HEK293T (cell line): ENCODE results near the gene SCN7A.

Experiments
- ARNT ChIP-seq: fragments of 450-650 bp; IDR thresholded peaks from 2 replicates; pipeline ENCODE4 v1.6.1; 2017; ENCODE audit warnings: mild to moderate bottlenecking
- BHLHE40 ChIP-seq: fragments of 450-650 bp; IDR thresholded peaks from 2 replicates; pipeline ENCODE4 v1.6.1; 2016; ENCODE audit warnings: mild to moderate bottlenecking, moderate library complexity, borderline replicate concordance
- ELF4 ChIP-seq: fragments of 450-650 bp; IDR thresholded peaks from 2 replicates; pipeline ENCODE4 v1.6.1; 2017; ENCODE audit warnings: antibody characterized with exemption
- FOXA1 ChIP-seq: fragments of 450-650 bp; IDR thresholded peaks from 2 replicates; pipeline ENCODE4 v1.6.1; 2016; ENCODE audit warnings: mild to moderate bottlenecking
- FOXK2 ChIP-seq: fragments of 450-650 bp; IDR thresholded peaks from 2 replicates; pipeline ENCODE4 v1.6.1; 2016; ENCODE audit warnings: mild to moderate bottlenecking
- HDGF ChIP-seq: fragments of 450-650 bp; IDR thresholded peaks from 2 replicates; pipeline ENCODE4 v1.6.1; 2017; ENCODE audit warnings: antibody characterized with exemption, borderline replicate concordance
- LEF1 ChIP-seq: fragments of 450-650 bp; IDR thresholded peaks from 2 replicates; pipeline ENCODE4 v1.6.1; 2017; ENCODE audit warnings: mild to moderate bottlenecking, borderline replicate concordance
- NFRKB ChIP-seq: fragments of 450-650 bp; IDR thresholded peaks from 2 replicates; pipeline ENCODE4 v1.6.1; 2016; ENCODE audit warnings: mild to moderate bottlenecking, moderate library complexity
- SP1 ChIP-seq: fragments of 450-650 bp; IDR thresholded peaks from 2 replicates; pipeline ENCODE4 v1.6.1; 2017
- SUZ12 ChIP-seq: fragments of 450-650 bp; IDR thresholded peaks from 2 replicates; pipeline ENCODE4 v1.6.1; 2016; ENCODE audit warnings: mild to moderate bottlenecking
- TF ChIP-seq, protein P1 (sequence below): fragments of 450-650 bp; IDR thresholded peaks from 2 replicates; pipeline ENCODE4 v1.6.1; 2016

DNA sequence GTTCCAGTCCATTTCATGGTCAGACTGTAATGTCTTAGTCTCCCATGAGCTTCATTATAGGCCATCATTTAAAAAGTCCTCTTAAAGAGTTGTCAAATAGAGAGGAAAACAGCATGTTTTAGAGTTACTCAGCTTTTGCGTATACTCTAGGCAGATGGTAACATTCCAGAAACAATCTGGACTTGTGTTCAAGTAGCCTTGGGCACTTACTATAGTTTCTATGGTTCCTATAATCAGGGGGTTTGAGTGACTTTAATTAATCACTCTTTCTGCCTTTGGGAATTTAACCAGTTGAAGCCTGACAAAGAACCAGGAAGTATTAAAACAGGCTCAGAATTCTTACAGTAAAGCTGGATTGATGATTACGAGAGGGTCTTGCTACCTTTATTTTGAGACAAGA, 42.1 kb upstream of the SCN7A start:
- TF ChIP-seq FOXA1 (no peak), SUZ12 (no peak), ELF4 (no peak), SP1 (no peak), NFRKB (no peak), LEF1 (no peak), FOXK2 (no peak), ARNT (no peak), HDGF (no peak), BHLHE40 (no peak)
- TF ChIP-seq, protein P1, sequence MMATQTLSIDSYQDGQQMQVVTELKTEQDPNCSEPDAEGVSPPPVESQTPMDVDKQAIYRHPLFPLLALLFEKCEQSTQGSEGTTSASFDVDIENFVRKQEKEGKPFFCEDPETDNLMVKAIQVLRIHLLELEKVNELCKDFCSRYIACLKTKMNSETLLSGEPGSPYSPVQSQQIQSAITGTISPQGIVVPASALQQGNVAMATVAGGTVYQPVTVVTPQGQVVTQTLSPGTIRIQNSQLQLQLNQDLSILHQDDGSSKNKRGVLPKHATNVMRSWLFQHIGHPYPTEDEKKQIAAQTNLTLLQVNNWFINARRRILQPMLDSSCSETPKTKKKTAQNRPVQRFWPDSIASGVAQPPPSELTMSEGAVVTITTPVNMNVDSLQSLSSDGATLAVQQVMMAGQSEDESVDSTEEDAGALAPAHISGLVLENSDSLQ: no peak
